Adrenal gland (tissue), 5 donors: ENCODE measurements around the gene SCFD2.

ENCODE experiments used
- CTCF ChIP-seq, 6 experiments: fragments of 450-650 bp in 4 of 6; fragments of 200-600 bp in 2 of 6; sonication (generic) in 1 of 6; IDR thresholded peaks; 1 replicate in 5 of 6; 2 replicates in 1 of 6; pipeline versions ENCODE4 v1.5.1 to v1.8.0; 2016 to 2021; ENCODE audit warnings: antibody characterized with exemption in 6 of 6, mild to moderate bottlenecking in 2 of 6, moderate library complexity in 1 of 6
- POLR2A ChIP-seq, 2 donors: fragments of 450-650 bp; IDR thresholded peaks; one replicate each; pipeline ENCODE4 v1.6.1; 2017; ENCODE audit warnings: antibody characterized with exemption in 2 of 2, mild to moderate bottlenecking in 2 of 2, moderate library complexity in 1 of 2
- donor health status: DM: no; HTN: no; CAD: no.

- TF ChIP-seq CTCF (IDR thresholded peaks at IDR 0.05) (no peak), POLR2A (IDR thresholded peaks at IDR 0.05) (no peak)
Observed at GRCh38 chr4:53156896-53157295, 209.0 kb downstream of the SCFD2 start.
